GM10266 (cell line): ENCODE data around the gene ECM2.

Experiments used
- DNase-seq: peaks from one replicate; pipeline ENCODE4 v3.0.0; 2012; ENCODE audit errors: extremely low spot score
- CTCF ChIP-seq: IDR thresholded peaks from 2 replicates; pipeline ENCODE4 v1.5.1; 2012; ENCODE audit warnings: mild to moderate bottlenecking, low read depth; ENCODE audit not compliant: control insufficient read depth, insufficient read depth; ENCODE audit errors: missing control alignments

Gene ECM2

GRCh38 chr9:92492781-92493401, 42.9 kb downstream of the ECM2 start:
- no peak for TF ChIP-seq CTCF
- DNase-seq: no peak

GRCh38 chr9:92488681-92489550, 46.9 kb downstream of the ECM2 start:
- no peak for DNase-seq
- TF ChIP-seq CTCF: no peak

- DNase-seq: no peak
- no peak for TF ChIP-seq CTCF
Measured at GRCh38 chr9:92486371-92486770, 49.4 kb downstream of the ECM2 start.

- DNase-seq: no peak
- no peak for TF ChIP-seq CTCF
Measured at GRCh38 chr9:92484563-92484962, 51.2 kb downstream of the ECM2 start.

- no peak for DNase-seq
- TF ChIP-seq CTCF: no peak
Measured at GRCh38 chr9:92483627-92484545, 51.9 kb downstream of the ECM2 start.

- no peak for DNase-seq
Measured at GRCh38 chr9:92482805-92483204, 53.0 kb downstream of the ECM2 start.

More at GRCh38 chr9:92482805-92483204, 53.0 kb downstream of the ECM2 start:
- no peak for TF ChIP-seq CTCF
